K562 (cell line): ENCODE results near the gene PUS7L. TPM values are rescaled to one million over a fixed set of nuclear protein-coding genes. Genes with fewer than 3 reads are reported as not detected.

Experiments used
- ATAC-seq: fragments of 200-7000 bp; cut with Tn5 transposase; 3 replicates; pipeline ENCODE4 v1.9.1; 2020; ENCODE audit warnings: moderate library complexity
- BruUV-seq: library from RNA; stranded (reverse); fragments of 400-500 nt; replicated peaks from 2 replicates; lab custom pipeline; 2021; lab: Mats Ljungman, UMichigan
- CTCF ChIA-PET: fragments of 300-600 bp; formaldehyde crosslinking; extraction: SDS; loops from one replicate; lab custom pipeline; 2021; ENCODE audit warnings: low intra/inter-chr PET ratio; lab: Yijun Ruan, JAX
- POLR2A ChIA-PET: fragments of 300-600, 350-650 bp; sonication (Branson Sonifier 250); formaldehyde crosslinking; extraction: SDS; loops from one replicate; lab custom pipeline; 2021; ENCODE audit warnings: antibody characterized with exemption, inconsistent platforms; lab: Yijun Ruan, JAX
- DNase-seq, 4 experiments: peaks; one replicate each; pipeline versions ENCODE4 v3.0.0 to v3.0.0-alpha.2; 2011 to 2018; ENCODE audit warnings: low spot score in 3 of 4, mixed read lengths in 3 of 4; ENCODE audit errors: extremely low read depth in 1 of 4
- FAIRE-seq: peaks from 2 replicates; lab custom pipeline; 2011; peaks lifted over from hg19 to GRCh38; lab: Jason Lieb, UNC
- H2AFZ ChIP-seq: 2 replicates; pipeline ENCODE4 v1.6.0; 2011; ENCODE audit warnings: low read depth, low read length, control low read depth, inconsistent platforms
- H3K27ac ChIP-seq: fragments of 200-600 bp; 3 replicates; pipeline ENCODE4 v1.8.0; 2011; ENCODE audit warnings: low read depth, mild to moderate bottlenecking, control low read depth, inconsistent platforms, low read length, moderate library complexity, mixed read lengths; ENCODE audit errors: extremely low read depth
- H3K27me3 ChIP-seq, 2 experiments: fragments of 300-600 bp in 1 of 2; 2 replicates in 1 of 2; 3 replicates in 1 of 2; pipeline versions ENCODE4 v1.6.0 to v1.8.0; 2011; ENCODE audit warnings: inconsistent platforms in 2 of 2, low read length in 2 of 2, mild to moderate bottlenecking in 1 of 2, mixed read lengths in 1 of 2, moderate library complexity in 1 of 2; ENCODE audit not compliant: control insufficient read depth in 2 of 2, insufficient read depth in 2 of 2
- H3K36me3 ChIP-seq: fragments of 300-600 bp; 3 replicates; pipeline ENCODE4 v1.8.0; 2011; ENCODE audit warnings: mild to moderate bottlenecking, low read length, inconsistent platforms; ENCODE audit not compliant: control insufficient read depth, insufficient read depth
- H3K4me1 ChIP-seq, 2 experiments: fragments of 200-600 bp in 1 of 2; replicated peaks in 1 of 2; 2 replicates in 1 of 2; 3 replicates in 1 of 2; pipeline versions ENCODE4 v1.5.1 to v1.8.0; 2011; ENCODE audit warnings: inconsistent platforms in 2 of 2, low read length in 2 of 2, mild to moderate bottlenecking in 1 of 2, mixed read lengths in 1 of 2, moderate library complexity in 1 of 2; ENCODE audit not compliant: control insufficient read depth in 2 of 2, insufficient read depth in 2 of 2
- H3K4me2 ChIP-seq: 2 replicates; pipeline ENCODE4 v1.6.1; 2011; ENCODE audit warnings: low read length, control low read depth, inconsistent platforms, mixed read lengths; ENCODE audit not compliant: insufficient read depth
- H3K4me3 ChIP-seq: fragments of 200-600 bp; sonication (generic), shearing (Covaris generic); 2 replicates; pipeline ENCODE4 v1.5.1; 2016; ENCODE audit warnings: control low read depth, inconsistent platforms
- H3K79me2 ChIP-seq: fragments of 200-600 bp; 3 replicates; pipeline ENCODE4 v1.8.0; 2011; ENCODE audit warnings: low read length, inconsistent platforms; ENCODE audit not compliant: control insufficient read depth, insufficient read depth
- H3K9ac ChIP-seq, 2 experiments: 2 replicates each; pipeline versions ENCODE4 v1.6.0 to v1.6.1; 2011; ENCODE audit warnings: low read depth in 2 of 2, low read length in 2 of 2, control low read depth in 1 of 2, inconsistent platforms in 1 of 2, mild to moderate bottlenecking in 1 of 2, mixed read lengths in 1 of 2; ENCODE audit not compliant: insufficient read depth in 1 of 2
- H3K9me1 ChIP-seq: one replicate; pipeline ENCODE4 v1.6.0; 2011; ENCODE audit warnings: inconsistent platforms, mild to moderate bottlenecking, low read length, moderate library complexity; ENCODE audit not compliant: control insufficient read depth, insufficient read depth
- H3K9me3 ChIP-seq: replicated peaks from 2 replicates; pipeline ENCODE4 v1.5.1; 2011; ENCODE audit warnings: low read depth, low read length, inconsistent platforms; ENCODE audit not compliant: control insufficient read depth, insufficient read depth
- H4K20me1 ChIP-seq: replicated peaks from 2 replicates; pipeline ENCODE4 v1.6.1; 2011; ENCODE audit warnings: low read length, inconsistent platforms, mixed read lengths; ENCODE audit not compliant: control insufficient read depth, insufficient read depth
- ATF1 ChIP-seq, 2 experiments: fragments of 450-650 bp in 1 of 2; IDR thresholded peaks; 2 replicates each; pipeline ENCODE4 v1.6.1; 2016; ENCODE audit warnings: missing compliant biosample characterization in 1 of 2, missing genetic modification characterization in 1 of 2
- BRD9 ChIP-seq: fragments of 450-650 bp; IDR thresholded peaks from 2 replicates; pipeline ENCODE4 v1.6.1; 2018; ENCODE audit warnings: low read depth; ENCODE audit not compliant: partially characterized antibody
- EHMT2 ChIP-seq: fragments of 450-650 bp; IDR thresholded peaks from 2 replicates; pipeline ENCODE4 v1.6.1; 2018; ENCODE audit warnings: antibody characterized with exemption
- HLTF ChIP-seq: fragments of 450-650 bp; IDR thresholded peaks from 2 replicates; pipeline ENCODE4 v1.6.1; 2016
- MEIS2 ChIP-seq: fragments of 450-650 bp; IDR thresholded peaks from 2 replicates; pipeline ENCODE4 v1.6.1; 2014; ENCODE audit warnings: mild to moderate bottlenecking; ENCODE audit not compliant: partially characterized antibody
- SMC3 ChIP-seq: conservative IDR thresholded peaks from 2 replicates; pipeline ENCODE4 v1.6.1; 2011; ENCODE audit warnings: low read depth, low read length, improper control_type of control experiment; ENCODE audit not compliant: insufficient read depth
- ZNF239 ChIP-seq: fragments of 250-450 bp; sonication (Bioruptor Pico); IDR thresholded peaks from 2 replicates; pipeline ENCODE4 v1.4.0; 2020; ENCODE audit warnings: mild to moderate bottlenecking
- ZNF384 ChIP-seq: IDR thresholded peaks from 2 replicates; pipeline ENCODE4 v1.6.1; 2012; ENCODE audit warnings: low read depth, low read length, improper control_type of control experiment
- WGBS: fragments of 100-300 bp; shearing (Covaris generic); methylation state at CpG from one replicate; pipeline ENCODE4 v1.1.6; 2016; ENCODE audit warnings: low coverage, mixed read lengths; ENCODE audit not compliant: insufficient coverage; ENCODE audit errors: missing lambda C conversion rate; 5-methylcytosine and 5-hydroxymethylcytosine counted together
- in situ Hi-C: fragments of 300-500 bp; cut with MboI; formaldehyde crosslinking; loops from 4 replicates; pipeline ENCODE4 v1.15.0; 2018; ENCODE audit warnings: inconsistent platforms, mixed read lengths
- intact Hi-C: fragments of 100-400 bp; cut with micrococcal nuclease; formaldehyde crosslinking; loops from 2 replicates; pipeline ENCODE4 v1.14.2; 2022
- polyA plus RNA-seq, 8 experiments: library from polyadenylated mRNA; depleted of rRNA in 4 of 8; stranded (reverse) in 5 of 8; unstranded in 3 of 8; fragments of >200 nt; fragmentation: Nextera tagmentation in 2 of 8; fragmentation: Illumina TruSeq in 1 of 8; extraction: Ambion mirVana in 2 of 8; extraction: Trizol in 1 of 8; gene quantifications; 2 replicates each; pipeline versions ENCODE4 v1.2.1 to v1.2.3, GENCODE V29; 2011 to 2014; ENCODE audit warnings: inconsistent platforms in 1 of 8, missing spikeins in 1 of 8
- total RNA-seq, 7 experiments: library from RNA; depleted of rRNA in 6 of 7; stranded (reverse); fragments of >200 nt in 6 of 7; fragmentation: Illumina TruSeq in 2 of 7; extraction: Trizol in 2 of 7; gene quantifications; 2 replicates each; pipeline versions ENCODE4 v1.2.1 to v1.2.3, GENCODE V29; 2011 to 2021; ENCODE audit warnings: low replicate concordance in 1 of 7
- TF ChIP-seq, protein P1 (sequence below), 2 experiments: IDR thresholded peaks in 1 of 2; conservative IDR thresholded peaks in 1 of 2; 2 replicates each; pipeline ENCODE4 v1.6.1; 2016; ENCODE audit warnings: low read depth in 2 of 2, mild to moderate bottlenecking in 1 of 2, missing compliant biosample characterization in 1 of 2, missing genetic modification characterization in 1 of 2, moderate library complexity in 1 of 2
- TF ChIP-seq, protein P2 (sequence below), 2 experiments: fragments of 450-650 bp; formaldehyde crosslinking in 1 of 2; IDR thresholded peaks; 2 replicates each; pipeline versions ENCODE4 v1.4.0 to v1.6.1; 2014 to 2020; ENCODE audit warnings: mild to moderate bottlenecking in 2 of 2, borderline replicate concordance in 1 of 2, low read depth in 1 of 2

The PUS7L gene
- total and polyA plus RNA-seq, 9 of the 15 experiments (the other 6 are each of a cell fraction or from before 2014, with no cell fraction given), result 10.8 to 53.3 (median 25.2) TPM

DNA sequence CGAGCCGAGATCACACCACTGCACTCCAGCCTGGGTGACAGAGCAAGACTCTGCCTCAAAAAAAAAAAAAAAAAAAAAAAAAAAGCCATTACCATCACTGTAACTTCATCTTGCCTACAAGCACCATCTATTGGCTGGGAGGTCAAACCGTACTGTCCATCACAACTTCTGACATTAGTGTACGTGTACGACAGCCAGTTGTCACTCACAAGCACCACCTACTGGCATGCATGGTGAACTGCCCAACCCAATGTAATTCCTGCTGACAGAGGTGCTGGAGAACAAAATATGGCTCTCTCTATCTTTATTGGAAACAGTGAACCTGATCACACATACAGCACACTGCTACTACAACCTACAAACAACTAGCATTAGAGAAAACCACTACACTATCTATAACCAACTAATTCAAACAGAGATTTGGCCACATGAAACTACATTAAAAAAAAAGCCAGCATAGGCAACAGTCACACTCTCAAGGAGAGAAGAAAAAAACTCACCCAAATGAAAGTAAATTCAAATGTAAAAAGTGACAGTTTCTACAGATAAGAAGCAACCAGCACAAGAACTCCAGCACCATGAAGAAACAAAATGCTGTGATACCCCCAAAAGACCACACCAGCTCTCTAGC lies 82.3 kb downstream of the PUS7L start:
- in situ Hi-C loops, result no loop called here
- intact Hi-C loops, result loop anchor here (5.0 kb wide), 1 partner anchor 174 kb away; no protein-coding TSS in a partner anchor
- no peak overlapping the region for H3K4me3 ChIP-seq
- DNase-seq (peak; percentile 42 to 63 (median 52)), ATAC-seq (peak; percentile 97), FAIRE-seq (peak; percentile 82)
- no peak overlapping the region for H3K9ac ChIP-seq
- no peaks in the 10 kb centered on the region for H4K20me1 ChIP-seq
- no peaks in the 10 kb centered on the region for H3K4me1 ChIP-seq
- no peaks in the 10 kb centered on the region for H3K79me2 ChIP-seq
- H3K36me3 ChIP-seq, result no peaks in the 10 kb centered on the region
- H3K27ac ChIP-seq, result no peak overlapping the region
- no peak overlapping the region for H2AFZ ChIP-seq
- CTCF ChIA-PET, result no interaction called here
- H3K27me3 ChIP-seq, result no peaks in the 10 kb centered on the region
- H3K9me3 ChIP-seq, result no peaks in the 10 kb centered on the region
- H3K4me2 ChIP-seq, result no peak overlapping the region
- POLR2A ChIA-PET, result no interaction called here
- WGBS, result 18% methylated on average over 4 of the region's 5 CpGs
- no TSS peak for BruUV-seq
- no peaks in the 10 kb centered on the region for H3K9me1 ChIP-seq
- TF ChIP-seq, protein P1, sequence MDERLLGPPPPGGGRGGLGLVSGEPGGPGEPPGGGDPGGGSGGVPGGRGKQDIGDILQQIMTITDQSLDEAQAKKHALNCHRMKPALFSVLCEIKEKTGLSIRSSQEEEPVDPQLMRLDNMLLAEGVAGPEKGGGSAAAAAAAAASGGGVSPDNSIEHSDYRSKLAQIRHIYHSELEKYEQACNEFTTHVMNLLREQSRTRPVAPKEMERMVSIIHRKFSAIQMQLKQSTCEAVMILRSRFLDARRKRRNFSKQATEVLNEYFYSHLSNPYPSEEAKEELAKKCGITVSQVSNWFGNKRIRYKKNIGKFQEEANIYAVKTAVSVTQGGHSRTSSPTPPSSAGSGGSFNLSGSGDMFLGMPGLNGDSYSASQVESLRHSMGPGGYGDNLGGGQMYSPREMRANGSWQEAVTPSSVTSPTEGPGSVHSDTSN (CRISPR knock-in tag; IDR thresholded peaks at IDR 0.05; ENCODE audit: low read depth), result no peak
- TF ChIP-seq, protein P1 (tag; conservative IDR thresholded peaks at IDR 0.05; ENCODE audit: low read depth), result peak; percentile 68
- TF ChIP-seq MEIS2, result peak; percentile 56
- TF ChIP-seq ATF1 (CRISPR knock-in tag; IDR thresholded peaks at IDR 0.05), result no peak
- TF ChIP-seq ATF1 (tag; IDR thresholded peaks at IDR 0.05), result peak; percentile 23; the same call in 1 of the 2 replicates
- no peak for TF ChIP-seq BRD9
- TF ChIP-seq, protein P2, sequence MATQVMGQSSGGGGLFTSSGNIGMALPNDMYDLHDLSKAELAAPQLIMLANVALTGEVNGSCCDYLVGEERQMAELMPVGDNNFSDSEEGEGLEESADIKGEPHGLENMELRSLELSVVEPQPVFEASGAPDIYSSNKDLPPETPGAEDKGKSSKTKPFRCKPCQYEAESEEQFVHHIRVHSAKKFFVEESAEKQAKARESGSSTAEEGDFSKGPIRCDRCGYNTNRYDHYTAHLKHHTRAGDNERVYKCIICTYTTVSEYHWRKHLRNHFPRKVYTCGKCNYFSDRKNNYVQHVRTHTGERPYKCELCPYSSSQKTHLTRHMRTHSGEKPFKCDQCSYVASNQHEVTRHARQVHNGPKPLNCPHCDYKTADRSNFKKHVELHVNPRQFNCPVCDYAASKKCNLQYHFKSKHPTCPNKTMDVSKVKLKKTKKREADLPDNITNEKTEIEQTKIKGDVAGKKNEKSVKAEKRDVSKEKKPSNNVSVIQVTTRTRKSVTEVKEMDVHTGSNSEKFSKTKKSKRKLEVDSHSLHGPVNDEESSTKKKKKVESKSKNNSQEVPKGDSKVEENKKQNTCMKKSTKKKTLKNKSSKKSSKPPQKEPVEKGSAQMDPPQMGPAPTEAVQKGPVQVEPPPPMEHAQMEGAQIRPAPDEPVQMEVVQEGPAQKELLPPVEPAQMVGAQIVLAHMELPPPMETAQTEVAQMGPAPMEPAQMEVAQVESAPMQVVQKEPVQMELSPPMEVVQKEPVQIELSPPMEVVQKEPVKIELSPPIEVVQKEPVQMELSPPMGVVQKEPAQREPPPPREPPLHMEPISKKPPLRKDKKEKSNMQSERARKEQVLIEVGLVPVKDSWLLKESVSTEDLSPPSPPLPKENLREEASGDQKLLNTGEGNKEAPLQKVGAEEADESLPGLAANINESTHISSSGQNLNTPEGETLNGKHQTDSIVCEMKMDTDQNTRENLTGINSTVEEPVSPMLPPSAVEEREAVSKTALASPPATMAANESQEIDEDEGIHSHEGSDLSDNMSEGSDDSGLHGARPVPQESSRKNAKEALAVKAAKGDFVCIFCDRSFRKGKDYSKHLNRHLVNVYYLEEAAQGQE (IDR thresholded peaks at IDR 0.05; ENCODE audit: borderline replicate concordance), result peak; percentile 8; the same call in 1 of the 2 replicates
- TF ChIP-seq, protein P2 (CRISPR knock-in tag; IDR thresholded peaks at IDR 0.05; ENCODE audit: low read depth), result no peak
- no peak for TF ChIP-seq ZNF239 (CRISPR knock-in tag)
- TF ChIP-seq ZNF384, result peak; percentile 75
- TF ChIP-seq EHMT2, result peak; percentile 29; the same call in 1 of the 2 replicates
- peak; percentile 54 for TF ChIP-seq SMC3
- TF ChIP-seq HLTF, result no peak
